CD4-positive, alpha-beta T cell (primary cell): ENCODE data around the gene TYMS. TPM values are rescaled to one million over a fixed set of nuclear protein-coding genes. Genes with fewer than 3 reads are reported as not detected.

Experiments
- ATAC-seq: fragments of 200-7000 bp; cut with Tn5 transposase; one replicate; pipeline ENCODE4 v1.10.0; 2022; ENCODE audit warnings: mild to moderate bottlenecking; ENCODE audit not compliant: poor library complexity
- CTCF ChIA-PET: fragments of 350-600 bp; sonication (Branson Sonifier 250); formaldehyde crosslinking; loops from one replicate; lab custom pipeline; 2021; ENCODE audit warnings: antibody characterized with exemption, inconsistent platforms; lab: Charles Lee
- POLR2A ChIA-PET: fragments of 350-600 bp; sonication (Branson Sonifier 250); formaldehyde crosslinking; loops from one replicate; lab custom pipeline; 2021; ENCODE audit warnings: antibody characterized with exemption, inconsistent platforms; lab: Charles Lee
- DNase-seq, 14 experiments: peaks; one replicate each; pipeline ENCODE4 v3.0.0-alpha.2; 2013 to 2020; ENCODE audit warnings: mixed read lengths in 2 of 14
- H3K27ac ChIP-seq, 2 donors: one replicate each; pipeline versions ENCODE4 v1.5.1 to v1.7.0; 2013; ENCODE audit warnings: low read length in 2 of 2, low read depth in 1 of 2, mild to moderate bottlenecking in 1 of 2
- H3K27me3 ChIP-seq, 2 experiments: 1 replicate in 1 of 2; 2 replicates in 1 of 2; pipeline versions ENCODE4 v1.6.1 to v1.7.0; 2013; ENCODE audit warnings: low read length in 2 of 2, control low read depth in 1 of 2, mild to moderate bottlenecking in 1 of 2, moderate library complexity in 1 of 2; ENCODE audit not compliant: insufficient read depth in 2 of 2, control insufficient read depth in 1 of 2
- H3K36me3 ChIP-seq: one replicate; pipeline ENCODE4 v1.6.1; 2013; ENCODE audit warnings: low read length, control low read depth; ENCODE audit not compliant: insufficient read depth
- H3K4me1 ChIP-seq: one replicate; pipeline ENCODE4 v1.6.1; 2013; ENCODE audit warnings: low read length, control low read depth; ENCODE audit not compliant: insufficient read depth
- H3K4me3 ChIP-seq: one replicate; pipeline ENCODE4 v1.5.1; 2013; ENCODE audit warnings: mild to moderate bottlenecking, low read length, moderate library complexity
- H3K9me3 ChIP-seq, 2 experiments: 1 replicate in 1 of 2; 2 replicates in 1 of 2; pipeline versions ENCODE4 v1.6.1 to v1.7.0; 2013; ENCODE audit warnings: low read length in 2 of 2, mild to moderate bottlenecking in 2 of 2, control low read depth in 1 of 2, moderate library complexity in 1 of 2; ENCODE audit not compliant: control insufficient read depth in 1 of 2, insufficient read depth in 1 of 2
- H3K27ac Mint-ChIP-seq: one replicate; pipeline ENCODE4 v1.8.0; 2020; ENCODE audit warnings: mixed read lengths
- H3K27me3 Mint-ChIP-seq: one replicate; pipeline ENCODE4 v1.8.0; 2021; ENCODE audit warnings: mixed read lengths
- H3K36me3 Mint-ChIP-seq: one replicate; pipeline ENCODE4 v1.8.0; 2021; ENCODE audit warnings: low read depth, mixed read lengths
- H3K4me1 Mint-ChIP-seq: one replicate; pipeline ENCODE4 v1.8.0; 2021; ENCODE audit warnings: low read depth, mixed read lengths
- H3K4me3 Mint-ChIP-seq: one replicate; pipeline ENCODE4 v1.8.0; 2020; ENCODE audit warnings: mild to moderate bottlenecking, mixed read lengths
- H3K9me3 Mint-ChIP-seq: one replicate; pipeline ENCODE4 v1.8.0; 2020; ENCODE audit warnings: mixed read lengths
- intact Hi-C, 2 experiments: fragments of 100-400 bp; cut with DNase I in 1 of 2; cut with micrococcal nuclease in 1 of 2; formaldehyde crosslinking; loops; one replicate each; pipeline versions ENCODE4 v1.15.1 to v1.9.0; 2023 to 2025; cut with DNase I, micrococcal nuclease
- total RNA-seq, 174 experiments: library from RNA in 2 of 174; stranded (reverse) in 2 of 174; gene quantifications; one replicate each; pipeline ENCODE4 v1.2.3 and lab custom pipeline; 2021 to 2026
- TF ChIP-seq, protein P1 (sequence below): fragments of 200-600 bp; IDR thresholded peaks from one replicate; pipeline ENCODE4 v1.8.0; 2022; ENCODE audit warnings: antibody characterized with exemption, mild to moderate bottlenecking

Gene TYMS
- total RNA-seq, 2 experiments from 2014 or later: 1.1 to 1.5 TPM

DNA sequence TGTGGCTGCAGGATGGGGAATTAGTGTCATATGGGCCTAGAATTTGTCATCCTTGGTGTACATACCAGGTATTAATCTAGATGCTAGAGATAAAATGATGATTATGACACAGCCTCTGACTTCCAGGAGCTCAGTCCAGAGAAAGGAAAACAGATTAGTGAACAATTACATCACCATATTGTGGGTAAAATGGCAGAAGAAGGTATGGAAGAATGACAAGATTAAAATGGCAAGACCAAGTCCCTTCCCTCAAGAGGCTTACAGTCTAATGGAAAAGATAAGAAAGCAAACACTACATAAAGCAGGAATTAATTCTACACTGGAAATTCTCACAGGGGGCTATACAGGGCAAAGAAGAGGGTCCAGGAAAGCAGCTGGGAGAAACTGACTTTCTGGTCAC is 25.9 kb upstream of the TYMS start:
- H3K27ac ChIP-seq: no peak overlapping the region
- POLR2A ChIA-PET: no interaction called here

DNA sequence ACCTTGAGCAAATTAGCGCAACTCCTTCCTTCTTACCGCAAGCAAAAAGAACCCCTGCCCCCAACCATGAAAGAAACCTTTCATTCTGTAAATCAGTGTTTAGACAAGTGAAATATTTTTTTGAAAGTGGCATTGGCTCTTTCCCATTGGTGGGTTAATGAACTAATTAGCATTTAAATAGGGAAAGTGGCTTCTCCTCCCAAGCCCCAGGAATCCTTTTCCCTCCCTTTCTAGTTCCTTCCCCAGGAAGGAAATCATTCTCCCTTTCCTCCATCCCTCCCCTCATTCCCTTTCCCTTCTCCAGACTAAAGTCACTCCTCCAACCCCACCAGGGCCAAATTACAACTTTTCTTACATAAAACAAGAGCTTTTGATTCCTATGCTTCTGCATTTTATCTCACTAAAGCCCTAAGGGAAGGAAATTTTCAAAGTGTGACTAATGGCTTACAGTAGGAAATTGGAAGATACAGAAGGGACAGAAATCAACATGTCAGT is 22.9 kb upstream of the TYMS start:
- intact Hi-C loops: no loop called here
- no peaks in the 10 kb centered on the region for H3K36me3 Mint-ChIP-seq
- Histone ChIP-seq H3K4me3 (no peak overlapping the region), H3K9me3 (no peaks in the 10 kb centered on the region), H3K27me3 (no peaks in the 10 kb centered on the region), H3K27ac (no peak overlapping the region), H3K4me1 (no peaks in the 10 kb centered on the region), H3K36me3 (no peaks in the 10 kb centered on the region)
- no peaks in the 10 kb centered on the region for H3K9me3 Mint-ChIP-seq
- DNase-seq (no peak), ATAC-seq (no peak)
- TF ChIP-seq, protein P1, sequence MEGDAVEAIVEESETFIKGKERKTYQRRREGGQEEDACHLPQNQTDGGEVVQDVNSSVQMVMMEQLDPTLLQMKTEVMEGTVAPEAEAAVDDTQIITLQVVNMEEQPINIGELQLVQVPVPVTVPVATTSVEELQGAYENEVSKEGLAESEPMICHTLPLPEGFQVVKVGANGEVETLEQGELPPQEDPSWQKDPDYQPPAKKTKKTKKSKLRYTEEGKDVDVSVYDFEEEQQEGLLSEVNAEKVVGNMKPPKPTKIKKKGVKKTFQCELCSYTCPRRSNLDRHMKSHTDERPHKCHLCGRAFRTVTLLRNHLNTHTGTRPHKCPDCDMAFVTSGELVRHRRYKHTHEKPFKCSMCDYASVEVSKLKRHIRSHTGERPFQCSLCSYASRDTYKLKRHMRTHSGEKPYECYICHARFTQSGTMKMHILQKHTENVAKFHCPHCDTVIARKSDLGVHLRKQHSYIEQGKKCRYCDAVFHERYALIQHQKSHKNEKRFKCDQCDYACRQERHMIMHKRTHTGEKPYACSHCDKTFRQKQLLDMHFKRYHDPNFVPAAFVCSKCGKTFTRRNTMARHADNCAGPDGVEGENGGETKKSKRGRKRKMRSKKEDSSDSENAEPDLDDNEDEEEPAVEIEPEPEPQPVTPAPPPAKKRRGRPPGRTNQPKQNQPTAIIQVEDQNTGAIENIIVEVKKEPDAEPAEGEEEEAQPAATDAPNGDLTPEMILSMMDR: no peak
- H3K27me3 Mint-ChIP-seq: peaks cover 4% of the 10 kb centered on the region
- ChIA-PET CTCF (no interaction called here), POLR2A (no interaction called here)
- H3K4me1 Mint-ChIP-seq: no peaks in the 10 kb centered on the region
- no peak overlapping the region for H3K4me3 Mint-ChIP-seq
- no peak overlapping the region for H3K27ac Mint-ChIP-seq

More for the DNA sequence above, 25.9 kb upstream of the TYMS start:
- ATAC-seq: no peak
- H3K4me1 Mint-ChIP-seq: no peaks in the 10 kb centered on the region
- no peaks in the 10 kb centered on the region for H3K36me3 Mint-ChIP-seq
- CTCF ChIA-PET: no interaction called here
- H3K4me3 Mint-ChIP-seq: no peak overlapping the region
- H3K36me3 ChIP-seq: no peaks in the 10 kb centered on the region
- H3K27me3 Mint-ChIP-seq: peaks cover 5% of the 10 kb centered on the region
- H3K4me3 ChIP-seq: no peak overlapping the region
- no peaks in the 10 kb centered on the region for H3K27me3 ChIP-seq
- DNase-seq: no peak
- H3K27ac Mint-ChIP-seq: no peak overlapping the region
- intact Hi-C loops: no loop called here
- no peaks in the 10 kb centered on the region for H3K4me1 ChIP-seq
- H3K9me3 Mint-ChIP-seq: no peaks in the 10 kb centered on the region
- TF ChIP-seq, protein P1: no peak
- no peaks in the 10 kb centered on the region for H3K9me3 ChIP-seq

- TF ChIP-seq, protein P1: no peak
- H3K9me3 ChIP-seq: no peaks in the 10 kb centered on the region
- H3K27ac Mint-ChIP-seq: no peak overlapping the region
- no peak overlapping the region for H3K4me3 Mint-ChIP-seq
- H3K9me3 Mint-ChIP-seq: no peaks in the 10 kb centered on the region
- POLR2A ChIA-PET: no interaction called here
- intact Hi-C loops: no loop called here
- no peaks in the 10 kb centered on the region for H3K27me3 ChIP-seq
- no peak overlapping the region for H3K27ac ChIP-seq
- CTCF ChIA-PET: no interaction called here
- H3K4me3 ChIP-seq: no peak overlapping the region
- H3K4me1 Mint-ChIP-seq: no peaks in the 10 kb centered on the region
- ATAC-seq: no peak
- no peaks in the 10 kb centered on the region for H3K4me1 ChIP-seq
- DNase-seq: no peak
- H3K27me3 Mint-ChIP-seq: peaks cover 4% of the 10 kb centered on the region
- no peaks in the 10 kb centered on the region for H3K36me3 ChIP-seq
- no peaks in the 10 kb centered on the region for H3K36me3 Mint-ChIP-seq
These were observed 22.3 kb upstream of the TYMS start for GRCh38 chr18:635171-635570.
